ENCODE data around the gene PPCDC. TPM values are rescaled to one million over a fixed set of nuclear protein-coding genes. Genes with fewer than 3 reads are reported as not detected.

Gene PPCDC
- total RNA-seq, 3 donors from 2014 or later (not counting 1 experiment from before 2014, with no cell fraction given): 21.3 to 32.3 (median 27.0) TPM

GRCh38 chr15:75001310-75001709 lies 22.1 kb upstream of the PPCDC start:
- Histone ChIP-seq H3K27me3 (ENCODE audit: control insufficient read depth, insufficient read depth, low read length) (peaks cover 17% of the 10 kb centered on the region), H3K9me3 (ENCODE audit: control insufficient read depth, insufficient read depth, low read length) (no peaks in the 10 kb centered on the region), H3K36me3 (ENCODE audit: control insufficient read depth, insufficient read depth, low read length) (no peaks in the 10 kb centered on the region), H3K4me3 (ENCODE audit: low read length) (no peak overlapping the region), H3K27ac (ENCODE audit: low read length) (no peak overlapping the region), H3K4me1 (ENCODE audit: control insufficient read depth, insufficient read depth, low read length) (peaks cover 1% of the 10 kb centered on the region)
- Mint-ChIP-seq H3K36me3 (no peaks in the 10 kb centered on the region), H3K9me3 (no peaks in the 10 kb centered on the region), H3K4me3 (no peak overlapping the region), H3K4me1 (peaks cover 0 to 4% of the 10 kb centered on the region in 2 donors), H3K27me3 (ENCODE audit: low read depth in 2 of 2) (peaks cover 27% of the 10 kb centered on the region in 2 donors), H3K27ac (no peak overlapping the region)
- DNase-seq: no peak
- intact Hi-C loops (cut with micrococcal nuclease): no loop called here
- 89% methylated on average over 6 of the region's 6 CpGs for WGBS (ENCODE audit: insufficient coverage)
- TF ChIP-seq CTCF (IDR thresholded peaks at IDR 0.05): no peak
- no peak for ATAC-seq

DNA sequence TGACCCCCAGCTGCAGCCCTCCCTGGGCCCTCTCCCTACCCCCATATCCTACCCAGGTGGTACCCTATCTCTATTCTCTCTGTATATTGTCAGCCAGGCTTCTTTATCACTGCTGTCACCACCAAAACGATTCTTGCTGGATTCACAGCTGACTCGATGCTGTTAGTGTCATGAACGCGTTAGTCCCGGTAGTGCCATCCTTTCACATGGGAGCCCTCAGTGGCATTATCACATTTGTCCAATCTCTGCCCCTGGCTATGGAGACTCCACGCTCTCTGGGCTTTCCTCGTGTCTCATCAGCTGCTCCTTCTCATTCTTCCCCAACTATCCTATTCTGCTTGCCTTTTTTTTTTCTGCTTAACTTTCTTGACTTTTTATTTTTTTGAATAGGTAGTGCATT lies 21.0 kb upstream of the PPCDC start:
- Mint-ChIP-seq H3K4me3 (no peak overlapping the region), H3K4me1 (no peaks in the 10 kb centered on the region), H3K9me3 (no peaks in the 10 kb centered on the region), H3K27ac (no peak overlapping the region), H3K36me3 (no peaks in the 10 kb centered on the region), H3K27me3 (ENCODE audit: low read depth in 2 of 2) (peaks cover 16 to 20% of the 10 kb centered on the region in 2 donors)
- intact Hi-C loops (cut with micrococcal nuclease): no loop called here
- Histone ChIP-seq H3K27ac (ENCODE audit: low read length) (no peak overlapping the region), H3K36me3 (ENCODE audit: control insufficient read depth, insufficient read depth, low read length) (no peaks in the 10 kb centered on the region), H3K4me1 (ENCODE audit: control insufficient read depth, insufficient read depth, low read length) (no peaks in the 10 kb centered on the region), H3K4me3 (ENCODE audit: low read length) (no peak overlapping the region), H3K9me3 (ENCODE audit: control insufficient read depth, insufficient read depth, low read length) (no peaks in the 10 kb centered on the region), H3K27me3 (ENCODE audit: control insufficient read depth, insufficient read depth, low read length) (peaks cover 8% of the 10 kb centered on the region)
- TF ChIP-seq CTCF (IDR thresholded peaks at IDR 0.05): no peak
- DNase-seq (no peak), ATAC-seq (no peak)
- 87% methylated on average over 7 of the region's 7 CpGs for WGBS (ENCODE audit: insufficient coverage)

GRCh38 chr15:75007216-75007615 lies 16.2 kb upstream of the PPCDC start:
- DNase-seq: no peak
- ATAC-seq: no peak
- H3K36me3 ChIP-seq (ENCODE audit: control insufficient read depth, insufficient read depth, low read length): no peaks in the 10 kb centered on the region
- Mint-ChIP-seq H3K27me3 (ENCODE audit: low read depth in 2 of 2) (peaks cover 6 to 17% of the 10 kb centered on the region in 2 donors), H3K36me3 (no peaks in the 10 kb centered on the region), H3K4me3 (no peak overlapping the region), H3K9me3 (no peaks in the 10 kb centered on the region), H3K27ac (no peak overlapping the region), H3K4me1 (no peaks in the 10 kb centered on the region)
- no peaks in the 10 kb centered on the region for H3K9me3 ChIP-seq (ENCODE audit: control insufficient read depth, insufficient read depth, low read length)
- intact Hi-C loops (cut with micrococcal nuclease): no loop called here
- WGBS (ENCODE audit: insufficient coverage): 75% methylated on average over 13 of the region's 13 CpGs
- H3K27ac ChIP-seq (ENCODE audit: low read length): no peak overlapping the region
- peaks cover 2% of the 10 kb centered on the region for H3K27me3 ChIP-seq (ENCODE audit: control insufficient read depth, insufficient read depth, low read length)
- peaks cover 12% of the 10 kb centered on the region for H3K4me1 ChIP-seq (ENCODE audit: control insufficient read depth, insufficient read depth, low read length)
- TF ChIP-seq CTCF (IDR thresholded peaks at IDR 0.05): no peak
- H3K4me3 ChIP-seq (ENCODE audit: low read length): no peak overlapping the region

- Histone ChIP-seq H3K27me3 (ENCODE audit: control insufficient read depth, insufficient read depth, low read length) (peaks cover 2% of the 10 kb centered on the region), H3K9me3 (ENCODE audit: control insufficient read depth, insufficient read depth, low read length) (no peaks in the 10 kb centered on the region), H3K4me1 (ENCODE audit: control insufficient read depth, insufficient read depth, low read length) (peaks cover 12% of the 10 kb centered on the region), H3K4me3 (ENCODE audit: low read length) (no peak overlapping the region), H3K36me3 (ENCODE audit: control insufficient read depth, insufficient read depth, low read length) (no peaks in the 10 kb centered on the region), H3K27ac (ENCODE audit: low read length) (peak overlapping the region; percentile 30)
- Mint-ChIP-seq H3K27ac (no peak overlapping the region), H3K27me3 (ENCODE audit: low read depth in 2 of 2) (peaks cover 3 to 8% of the 10 kb centered on the region in 2 donors), H3K36me3 (no peaks in the 10 kb centered on the region), H3K4me3 (no peak overlapping the region), H3K9me3 (no peaks in the 10 kb centered on the region), H3K4me1 (no peaks in the 10 kb centered on the region)
- no peak for TF ChIP-seq CTCF (IDR thresholded peaks at IDR 0.05)
- 43% methylated on average over 3 of the region's 5 CpGs for WGBS (ENCODE audit: insufficient coverage)
- intact Hi-C loops (cut with micrococcal nuclease): no loop called here
- ATAC-seq: no peak
- DNase-seq: no peak
Measured at GRCh38 chr15:75008221-75008625, 15.2 kb upstream of the PPCDC start.

Measured in natural killer cell (primary cell).